SU-DHL-6 (cell line): ENCODE measurements around the gene RNF181.

ENCODE experiments used
- H2AFZ ChIP-seq: fragments of 200-600 bp; sonication (generic); 2 replicates; pipeline ENCODE4 v1.6.1; 2014; ENCODE audit warnings: low read depth, mild to moderate bottlenecking, moderate library complexity, mixed read lengths, antibody characterized with exemption, low read length; ENCODE audit not compliant: severe bottlenecking
- H3F3A ChIP-seq: fragments of 200-600 bp; shearing (Covaris generic); 2 replicates; pipeline ENCODE4 v1.6.0; 2016; ENCODE audit warnings: antibody characterized with exemption, mild to moderate bottlenecking; ENCODE audit not compliant: insufficient read depth
- H3K27ac ChIP-seq: fragments of 200-600 bp; sonication (generic); 2 replicates; pipeline ENCODE4 v1.5.1; 2016; ENCODE audit warnings: low read depth, mild to moderate bottlenecking, low read length, moderate library complexity, mixed read lengths
- H3K27me3 ChIP-seq: fragments of 200-600 bp; sonication (generic), shearing (Covaris generic); 2 replicates; pipeline ENCODE4 v1.6.0; 2014; ENCODE audit warnings: mild to moderate bottlenecking, low read length
- H3K36me3 ChIP-seq: fragments of 200-600 bp; sonication (generic); 2 replicates; pipeline ENCODE4 v1.6.1; 2014; ENCODE audit warnings: mild to moderate bottlenecking, low read length, mixed read lengths
- H3K4me2 ChIP-seq: fragments of 300-600, 200-600 bp; shearing (Covaris generic), sonication (generic); 2 replicates; pipeline ENCODE4 v1.6.0; 2014; ENCODE audit warnings: low read length, low read depth, mild to moderate bottlenecking; ENCODE audit not compliant: poor library complexity, severe bottlenecking
- H3K4me3 ChIP-seq: fragments of 200-600 bp; sonication (generic); 2 replicates; pipeline ENCODE4 v1.5.1; 2014; ENCODE audit warnings: antibody characterized with exemption, low read length, mild to moderate bottlenecking, mixed read lengths; ENCODE audit not compliant: insufficient read depth, poor library complexity, severe bottlenecking
- H3K79me2 ChIP-seq: fragments of 200-600 bp; sonication (generic); 2 replicates; pipeline ENCODE4 v1.6.1; 2014; ENCODE audit warnings: mild to moderate bottlenecking, low read length, moderate library complexity; ENCODE audit not compliant: insufficient read depth
- H3K9ac ChIP-seq: fragments of 200-600 bp; sonication (generic); 2 replicates; pipeline ENCODE4 v1.7.0; 2014; ENCODE audit warnings: mild to moderate bottlenecking, low read length
- H3K9me2 ChIP-seq: fragments of 200-600 bp; sonication (generic); replicated peaks from 2 replicates; pipeline ENCODE4 v1.6.1; 2014; ENCODE audit warnings: low read length; ENCODE audit not compliant: insufficient read depth
- H3K9me3 ChIP-seq: fragments of 200-600 bp; sonication (generic); 2 replicates; pipeline ENCODE4 v1.6.1; 2014; ENCODE audit warnings: low read length, mixed read lengths; ENCODE audit not compliant: insufficient read depth
- H4K20me1 ChIP-seq: fragments of 200-600 bp; sonication (generic); 2 replicates; pipeline ENCODE4 v1.6.1; 2014; ENCODE audit warnings: low read depth, mild to moderate bottlenecking, antibody characterized with exemption, low read length, moderate library complexity, mixed read lengths
- EZH2phosphoT487 ChIP-seq: fragments of 200-600 bp; sonication (generic), shearing (Covaris generic); conservative IDR thresholded peaks from 2 replicates; pipeline ENCODE4 v1.6.1; 2018; ENCODE audit warnings: mild to moderate bottlenecking, antibody characterized with exemption, low read length, moderate library complexity, mixed read lengths
- TF ChIP-seq, protein P1 (sequence below): fragments of 200-600 bp; sonication (generic); IDR thresholded peaks from one replicate; pipeline ENCODE4 v1.5.1; 2017; ENCODE audit warnings: antibody characterized with exemption, mild to moderate bottlenecking, low read length, moderate library complexity; ENCODE audit not compliant: insufficient read depth, poor library complexity, severe bottlenecking

RNF181 gene

DNA sequence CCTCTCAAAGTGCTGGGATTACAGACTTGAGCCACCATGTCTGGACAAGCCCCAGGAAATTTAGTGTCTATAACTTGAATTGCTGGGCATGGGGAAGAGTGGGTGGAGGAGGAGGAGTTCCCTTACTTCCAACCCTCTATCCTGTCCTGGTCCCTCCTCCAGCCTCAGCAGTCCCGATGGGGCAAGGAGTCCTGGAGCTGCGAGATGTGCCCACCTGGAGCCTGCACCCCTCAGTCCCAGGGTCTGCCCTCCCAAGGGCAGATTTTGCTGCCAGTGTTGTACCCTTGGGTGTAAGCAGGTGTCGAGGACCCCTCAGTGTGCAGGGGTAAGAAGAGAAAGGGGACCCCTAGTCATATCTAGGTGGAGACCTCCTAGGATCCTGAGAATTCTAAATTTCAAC lies 15.3 kb upstream of the RNF181 start:
- H3K9ac ChIP-seq = no peak overlapping the region
- H3K27ac ChIP-seq = no peak overlapping the region

DNA sequence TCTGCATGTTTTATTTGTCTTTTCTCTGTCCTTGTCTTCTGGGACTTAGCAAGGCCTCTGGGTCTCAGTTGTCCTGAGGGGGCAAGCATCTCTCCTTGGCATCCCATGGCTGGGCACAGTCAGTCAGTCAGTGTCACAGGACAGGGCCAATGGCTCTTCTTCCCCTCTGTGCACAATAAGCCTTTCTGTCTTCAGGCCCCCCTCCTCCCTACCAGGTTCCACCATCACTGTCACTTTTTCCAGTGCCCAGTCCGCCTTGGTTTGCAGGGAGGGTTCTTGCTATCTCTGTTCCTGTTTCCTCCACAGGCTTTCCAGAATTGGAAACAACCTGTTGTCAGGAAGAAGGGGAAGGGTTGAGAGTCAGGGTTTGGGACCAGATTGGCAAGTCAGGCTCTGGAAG lies 13.1 kb upstream of the RNF181 start:
- Histone ChIP-seq H3K27me3 (no peaks in the 10 kb centered on the region), H3K4me2 (no peak overlapping the region)

More for the DNA sequence above, 15.3 kb upstream of the RNF181 start:
- no peak overlapping the region for H2AFZ ChIP-seq
- no peak overlapping the region for H3K4me2 ChIP-seq
- peaks cover 18% of the 10 kb centered on the region for H3K79me2 ChIP-seq
- no peaks in the 10 kb centered on the region for H3K9me3 ChIP-seq
- no peaks in the 10 kb centered on the region for H3K36me3 ChIP-seq
- H3K9me2 ChIP-seq = no peaks in the 10 kb centered on the region
- no peak for TF ChIP-seq EZH2phosphoT487
- TF ChIP-seq, protein P1, sequence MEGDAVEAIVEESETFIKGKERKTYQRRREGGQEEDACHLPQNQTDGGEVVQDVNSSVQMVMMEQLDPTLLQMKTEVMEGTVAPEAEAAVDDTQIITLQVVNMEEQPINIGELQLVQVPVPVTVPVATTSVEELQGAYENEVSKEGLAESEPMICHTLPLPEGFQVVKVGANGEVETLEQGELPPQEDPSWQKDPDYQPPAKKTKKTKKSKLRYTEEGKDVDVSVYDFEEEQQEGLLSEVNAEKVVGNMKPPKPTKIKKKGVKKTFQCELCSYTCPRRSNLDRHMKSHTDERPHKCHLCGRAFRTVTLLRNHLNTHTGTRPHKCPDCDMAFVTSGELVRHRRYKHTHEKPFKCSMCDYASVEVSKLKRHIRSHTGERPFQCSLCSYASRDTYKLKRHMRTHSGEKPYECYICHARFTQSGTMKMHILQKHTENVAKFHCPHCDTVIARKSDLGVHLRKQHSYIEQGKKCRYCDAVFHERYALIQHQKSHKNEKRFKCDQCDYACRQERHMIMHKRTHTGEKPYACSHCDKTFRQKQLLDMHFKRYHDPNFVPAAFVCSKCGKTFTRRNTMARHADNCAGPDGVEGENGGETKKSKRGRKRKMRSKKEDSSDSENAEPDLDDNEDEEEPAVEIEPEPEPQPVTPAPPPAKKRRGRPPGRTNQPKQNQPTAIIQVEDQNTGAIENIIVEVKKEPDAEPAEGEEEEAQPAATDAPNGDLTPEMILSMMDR = no peak
- no peaks in the 10 kb centered on the region for H4K20me1 ChIP-seq
- no peaks in the 10 kb centered on the region for H3K27me3 ChIP-seq
- H3K4me3 ChIP-seq = no peak overlapping the region
- no peaks in the 10 kb centered on the region; the same call in 1 of the 2 replicates for H3F3A ChIP-seq

DNA sequence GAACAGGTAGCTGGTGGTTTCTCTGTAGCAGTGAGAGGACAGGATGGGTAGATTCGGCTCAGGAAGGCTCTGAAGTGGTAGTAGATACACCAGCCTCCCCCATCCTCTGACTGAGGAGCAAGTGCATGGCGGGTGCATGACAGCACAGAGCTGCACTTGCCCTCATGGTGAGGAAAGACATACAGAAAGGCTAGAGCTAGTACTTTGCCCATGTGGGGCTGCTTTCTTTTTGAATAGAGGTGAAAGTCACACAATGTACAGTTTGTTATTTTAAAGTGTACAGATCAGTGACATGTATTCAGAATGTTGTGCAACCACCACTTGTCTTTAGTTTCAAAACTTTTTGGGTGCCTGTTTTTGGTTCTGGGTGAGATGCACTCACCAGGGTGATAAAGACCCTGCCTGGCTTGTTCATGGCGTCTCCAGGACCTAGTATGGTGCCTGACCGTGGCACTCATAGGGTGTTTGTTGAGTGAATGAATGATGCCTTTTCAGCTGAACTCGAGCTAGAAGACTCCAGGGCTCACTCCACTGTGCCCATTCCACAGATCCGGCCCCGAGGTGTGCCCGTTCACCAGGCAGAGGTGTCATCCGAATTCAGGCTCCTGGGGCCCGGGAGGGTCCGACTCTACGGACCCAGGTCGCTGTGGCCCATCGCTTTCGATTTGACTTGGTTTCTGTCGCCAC lies 11.7 kb upstream of the RNF181 start:
- no peaks in the 10 kb centered on the region for H3K27me3 ChIP-seq
- no peaks in the 10 kb centered on the region for H3F3A ChIP-seq
- H3K4me2 ChIP-seq = no peak overlapping the region
- no peak overlapping the region for H3K27ac ChIP-seq
- no peak overlapping the region for H2AFZ ChIP-seq
- no peaks in the 10 kb centered on the region for H3K9me3 ChIP-seq
- no peaks in the 10 kb centered on the region for H3K36me3 ChIP-seq
- no peak overlapping the region for H3K9ac ChIP-seq
- no peak overlapping the region for H3K4me3 ChIP-seq
- no peaks in the 10 kb centered on the region for H4K20me1 ChIP-seq
- no peak for TF ChIP-seq EZH2phosphoT487
- TF ChIP-seq, protein P1 = no peak
- peaks cover 6% of the 10 kb centered on the region for H3K79me2 ChIP-seq
- H3K9me2 ChIP-seq = no peaks in the 10 kb centered on the region

More for the DNA sequence above, 13.1 kb upstream of the RNF181 start:
- no peaks in the 10 kb centered on the region for H4K20me1 ChIP-seq
- TF ChIP-seq, protein P1 = no peak
- TF ChIP-seq EZH2phosphoT487 = no peak
- H3K4me3 ChIP-seq = no peak overlapping the region
- no peak overlapping the region for H2AFZ ChIP-seq
- no peaks in the 10 kb centered on the region for H3K9me2 ChIP-seq
- no peaks in the 10 kb centered on the region for H3K36me3 ChIP-seq
- no peaks in the 10 kb centered on the region for H3K9me3 ChIP-seq
- H3F3A ChIP-seq = no peaks in the 10 kb centered on the region
- no peak overlapping the region for H3K9ac ChIP-seq
- H3K79me2 ChIP-seq = peaks cover 18% of the 10 kb centered on the region
- H3K27ac ChIP-seq = no peak overlapping the region
